CD1c-positive myeloid dendritic cell (primary cell): ENCODE measurements around the gene ARL13B.

Source experiments
- DNase-seq: peaks from one replicate; pipeline ENCODE4 v3.0.0-alpha.2; 2016; ENCODE audit errors: extremely low spot score

The ARL13B gene

DNA sequence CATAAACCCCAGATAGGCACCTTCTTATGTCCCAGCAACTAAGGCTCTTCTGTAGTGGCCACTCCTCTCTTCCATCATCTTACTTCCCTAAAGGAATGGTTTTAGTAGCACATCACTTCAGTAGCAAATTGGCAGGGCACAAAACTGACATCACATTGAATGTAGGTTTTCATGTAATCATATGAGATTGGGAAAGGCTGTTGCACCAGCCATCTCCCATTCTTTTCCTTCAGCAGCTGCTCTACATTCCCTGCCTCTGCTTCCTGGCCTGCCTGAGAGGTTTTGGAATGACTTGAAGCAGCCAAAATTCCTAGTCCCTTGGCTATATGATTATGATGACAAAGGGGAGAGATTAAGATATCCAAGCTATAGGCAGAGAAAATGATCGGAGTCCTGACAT is 119.4 kb downstream of the ARL13B start:
- no peak for DNase-seq

DNA sequence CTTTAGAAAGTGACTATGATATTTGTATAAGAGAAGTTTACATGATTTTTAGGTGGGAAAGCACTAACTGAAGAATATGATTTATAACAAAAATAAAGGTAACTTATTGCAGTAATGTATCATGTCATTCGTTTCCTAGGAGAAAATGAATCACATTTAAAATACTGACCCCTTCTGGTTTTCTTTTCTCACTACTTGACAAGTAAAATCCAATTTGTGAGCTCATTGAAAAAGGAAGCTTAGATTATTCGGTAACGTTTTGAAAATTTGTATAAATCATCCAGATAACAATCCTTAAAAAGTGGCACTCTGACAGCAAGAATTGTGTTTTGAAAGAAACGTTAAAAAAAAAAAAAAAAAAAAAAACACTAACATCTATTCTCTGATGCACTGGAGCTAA is 121.9 kb downstream of the ARL13B start:
- DNase-seq: no peak
